ENCODE data around the gene PRDM5.

GRCh38 chr4:120760047-120760446 is 162.5 kb downstream of the PRDM5 start:
- TF ChIP-seq EZH2phosphoT487 (IDR thresholded peaks at IDR 0.05; ENCODE audit: insufficient read depth, low read depth) (no peak), EZH2 (IDR thresholded peaks at IDR 0.05; ENCODE audit: insufficient read depth, poor library complexity, severe bottlenecking) (no peak)

All from GM23248 (cell line).